Activated CD4-positive, alpha-beta T cell treated with anti-CD3 and anti-CD28 coated beads for 36 hours (primary cell): ENCODE results near the gene ZC3H18. TPM values are rescaled to one million over a fixed set of nuclear protein-coding genes. Genes with fewer than 3 reads are reported as not detected.

Source experiments
- ATAC-seq: fragments of 200-7000 bp; cut with Tn5 transposase; one replicate; pipeline ENCODE4 v1.10.0; 2021; ENCODE audit warnings: mild to moderate bottlenecking, moderate library complexity
- CTCF ChIA-PET: fragments of 350-600 bp; sonication (Branson Sonifier 250); formaldehyde crosslinking; loops from one replicate; lab custom pipeline; 2021; ENCODE audit warnings: antibody characterized with exemption; lab: Charles Lee
- POLR2A ChIA-PET: fragments of 350-600 bp; sonication (Branson Sonifier 250); formaldehyde crosslinking; loops from one replicate; lab custom pipeline; 2021; ENCODE audit warnings: antibody characterized with exemption, inconsistent platforms; lab: Charles Lee
- DNase-seq: peaks from one replicate; pipeline ENCODE4 v3.0.0-alpha.2; 2020
- H3K27ac Mint-ChIP-seq: one replicate; pipeline ENCODE4 v1.8.0; 2021; ENCODE audit warnings: mixed read lengths
- H3K27me3 Mint-ChIP-seq: one replicate; pipeline ENCODE4 v1.8.0; 2021; ENCODE audit warnings: mixed read lengths
- H3K36me3 Mint-ChIP-seq: one replicate; pipeline ENCODE4 v1.8.0; 2021; ENCODE audit warnings: low read depth, mixed read lengths
- H3K4me1 Mint-ChIP-seq: one replicate; pipeline ENCODE4 v1.8.0; 2021; ENCODE audit warnings: mixed read lengths
- H3K4me3 Mint-ChIP-seq: one replicate; pipeline ENCODE4 v1.8.0; 2021; ENCODE audit warnings: mild to moderate bottlenecking, moderate library complexity, mixed read lengths
- H3K9me3 Mint-ChIP-seq: one replicate; pipeline ENCODE4 v1.8.0; 2021; ENCODE audit warnings: low read depth, mixed read lengths
- intact Hi-C, 2 experiments: fragments of 100-400 bp; cut with DNase I in 1 of 2; cut with micrococcal nuclease in 1 of 2; formaldehyde crosslinking; loops; one replicate each; pipeline versions ENCODE4 v1.14.2 to v1.15.1; 2022 to 2024; cut with DNase I, micrococcal nuclease
- total RNA-seq, 2 experiments: library from RNA; stranded (reverse); gene quantifications; one replicate each; pipeline ENCODE4 v1.2.3, GENCODE V29; 2021

The ZC3H18 gene
- total RNA-seq, 2 experiments from 2014 or later, result 70.0 to 76.4 TPM

DNA sequence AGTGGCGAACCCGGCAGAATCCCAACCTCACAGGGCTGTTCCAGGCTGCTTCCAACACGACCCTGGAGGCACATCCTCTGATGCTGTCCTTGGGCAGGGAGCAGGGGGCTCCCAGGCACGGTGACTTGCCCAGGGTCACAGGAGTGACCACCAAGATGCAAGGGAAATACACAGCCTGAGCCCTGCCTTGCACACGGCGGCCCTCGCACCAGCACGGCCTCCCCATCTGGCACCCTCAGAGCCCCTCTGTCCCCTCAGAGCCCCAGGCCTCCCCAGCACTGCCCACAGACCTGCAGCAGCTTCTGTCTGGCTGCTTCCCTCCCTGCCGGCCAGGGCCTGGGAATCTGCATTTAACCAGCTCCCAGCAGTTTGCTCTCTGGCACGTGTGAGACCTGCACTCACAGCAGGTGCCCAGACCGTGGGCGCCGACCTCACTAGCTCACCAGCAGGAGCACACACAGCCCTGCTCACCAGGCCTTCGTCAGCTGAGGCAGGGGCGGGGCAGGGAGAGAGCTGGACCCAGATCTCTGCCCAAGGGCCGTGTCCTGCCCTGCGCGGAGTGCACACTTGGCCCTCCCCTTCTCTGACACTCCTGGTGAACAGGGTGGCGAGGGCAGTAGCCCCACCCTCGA lies 29.7 kb upstream of the ZC3H18 start:
- Mint-ChIP-seq H3K27ac (no peak overlapping the region), H3K9me3 (peaks cover 7% of the 10 kb centered on the region), H3K4me1 (peaks cover 3% of the 10 kb centered on the region), H3K36me3 (peaks cover 11% of the 10 kb centered on the region), H3K27me3 (peaks cover 8% of the 10 kb centered on the region), H3K4me3 (no peak overlapping the region)
- intact Hi-C loops, result no loop called here
- ChIA-PET CTCF (interaction anchor here (0.8 kb wide), 1 partner anchor 104 kb away, joined by 3 read pairs; no protein-coding TSS in a partner anchor), POLR2A (no interaction called here)
- DNase-seq (no peak), ATAC-seq (no peak)

DNA sequence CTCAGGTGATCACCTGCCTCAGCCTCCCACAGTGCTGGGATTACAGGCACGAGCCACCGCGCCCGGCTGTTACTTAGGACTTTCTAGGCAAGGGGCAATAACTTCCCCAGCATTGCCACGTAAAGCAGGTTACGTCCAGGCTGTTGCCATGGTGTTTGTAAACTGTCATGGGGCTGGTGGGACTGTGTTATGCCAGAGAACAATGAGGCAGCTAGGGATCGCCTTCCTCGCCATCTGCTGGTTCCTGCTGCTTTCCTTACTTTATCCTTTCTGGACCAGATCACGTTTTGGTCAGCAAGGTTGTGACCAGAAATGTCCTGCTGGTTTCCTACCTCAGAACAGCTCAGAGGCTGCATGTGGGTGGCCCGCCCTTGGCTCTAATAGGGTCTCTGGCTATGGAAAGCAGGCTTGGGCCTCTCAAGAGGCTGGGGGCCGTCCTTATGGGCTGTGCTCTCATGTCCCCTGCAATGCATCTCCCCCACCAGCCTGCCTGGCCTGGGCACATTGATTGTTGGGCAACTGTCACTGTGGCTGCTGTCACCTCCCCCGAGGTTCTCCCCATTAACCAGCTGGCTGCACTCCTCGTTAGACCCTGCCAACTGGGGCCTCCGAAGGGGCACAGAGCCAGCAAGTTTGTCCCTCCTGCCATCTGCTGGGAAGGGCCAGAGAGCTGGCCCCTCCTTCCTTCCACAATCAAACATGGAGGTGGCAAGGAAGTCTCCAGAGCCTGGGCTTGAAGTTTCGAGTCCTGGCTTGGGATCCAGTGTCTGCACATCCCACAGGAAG lies 28.2 kb upstream of the ZC3H18 start:
- Mint-ChIP-seq H3K4me3 (no peak overlapping the region), H3K9me3 (peaks cover 7% of the 10 kb centered on the region), H3K27me3 (peaks cover 14% of the 10 kb centered on the region), H3K36me3 (peaks cover 7% of the 10 kb centered on the region), H3K4me1 (no peaks in the 10 kb centered on the region), H3K27ac (no peak overlapping the region)
- intact Hi-C loops, result no loop called here
- ATAC-seq (no peak), DNase-seq (no peak)
- ChIA-PET CTCF (interaction anchor here (0.8 kb wide), 1 partner anchor 574 kb away, joined by 3 read pairs; no protein-coding TSS in a partner anchor), POLR2A (no interaction called here)

DNA sequence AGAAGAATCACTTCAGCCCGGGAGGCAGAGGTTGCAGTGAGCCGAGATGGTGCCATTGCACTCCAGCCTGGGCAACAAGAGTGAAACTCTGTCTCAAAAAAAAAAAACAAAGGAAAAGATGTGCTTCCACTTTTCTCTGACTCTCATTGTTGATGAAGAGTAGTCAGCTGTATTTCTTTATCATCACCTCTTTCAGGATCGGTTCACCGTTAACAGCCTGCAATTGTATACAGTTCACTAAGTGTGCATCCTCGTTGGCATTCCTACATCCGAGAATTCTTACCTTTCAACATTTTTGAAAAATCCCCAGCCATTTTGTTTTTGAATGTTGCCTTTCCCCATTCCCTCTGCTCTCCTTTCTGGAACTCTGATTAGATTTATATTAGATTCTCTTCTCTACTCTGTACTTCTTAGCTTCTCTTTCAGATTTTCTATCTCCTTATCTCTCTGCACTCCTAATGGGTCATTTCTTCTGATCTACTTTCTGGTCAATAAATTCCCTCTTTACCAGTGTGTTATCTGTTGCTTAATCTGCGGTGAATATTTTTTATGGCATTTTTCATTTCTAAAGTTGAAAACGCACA lies 26.9 kb upstream of the ZC3H18 start:
- POLR2A ChIA-PET, result no interaction called here
- Mint-ChIP-seq H3K36me3 (peaks cover 7% of the 10 kb centered on the region), H3K4me3 (no peak overlapping the region), H3K4me1 (no peaks in the 10 kb centered on the region), H3K9me3 (peaks cover 7% of the 10 kb centered on the region), H3K27ac (no peak overlapping the region), H3K27me3 (peaks cover 14% of the 10 kb centered on the region)
- CTCF ChIA-PET, result no interaction called here
- intact Hi-C loops, result no loop called here
- no peak for DNase-seq
- no peak for ATAC-seq

DNA sequence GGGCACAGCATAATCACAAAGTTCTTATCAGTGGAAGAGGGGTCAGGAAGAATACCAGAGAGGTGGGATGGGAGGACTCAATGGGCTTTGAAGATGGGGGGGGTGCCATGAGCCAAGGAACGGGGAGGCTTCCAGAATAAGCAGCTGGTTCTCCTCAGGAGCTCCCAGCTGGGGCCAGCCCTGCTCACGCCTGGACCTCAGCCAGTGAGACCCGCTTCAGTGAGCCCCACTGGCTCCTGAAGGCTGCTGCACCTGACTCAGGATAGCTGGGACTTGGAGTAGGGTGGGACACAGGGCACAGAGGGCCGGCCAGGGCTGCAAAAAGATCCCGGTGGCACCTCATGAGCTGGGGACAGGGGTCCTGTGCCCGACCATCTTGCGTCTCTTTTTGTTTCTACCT lies 24.4 kb upstream of the ZC3H18 start:
- Mint-ChIP-seq H3K4me3 (no peak overlapping the region), H3K27me3 (peaks cover 12% of the 10 kb centered on the region), H3K4me1 (peaks cover 2% of the 10 kb centered on the region), H3K9me3 (peaks cover 7% of the 10 kb centered on the region), H3K27ac (no peak overlapping the region), H3K36me3 (peaks cover 7% of the 10 kb centered on the region)
- ATAC-seq (no peak), DNase-seq (no peak)
- POLR2A ChIA-PET, result no interaction called here
- intact Hi-C loops, result no loop called here
- CTCF ChIA-PET, result no interaction called here

DNA sequence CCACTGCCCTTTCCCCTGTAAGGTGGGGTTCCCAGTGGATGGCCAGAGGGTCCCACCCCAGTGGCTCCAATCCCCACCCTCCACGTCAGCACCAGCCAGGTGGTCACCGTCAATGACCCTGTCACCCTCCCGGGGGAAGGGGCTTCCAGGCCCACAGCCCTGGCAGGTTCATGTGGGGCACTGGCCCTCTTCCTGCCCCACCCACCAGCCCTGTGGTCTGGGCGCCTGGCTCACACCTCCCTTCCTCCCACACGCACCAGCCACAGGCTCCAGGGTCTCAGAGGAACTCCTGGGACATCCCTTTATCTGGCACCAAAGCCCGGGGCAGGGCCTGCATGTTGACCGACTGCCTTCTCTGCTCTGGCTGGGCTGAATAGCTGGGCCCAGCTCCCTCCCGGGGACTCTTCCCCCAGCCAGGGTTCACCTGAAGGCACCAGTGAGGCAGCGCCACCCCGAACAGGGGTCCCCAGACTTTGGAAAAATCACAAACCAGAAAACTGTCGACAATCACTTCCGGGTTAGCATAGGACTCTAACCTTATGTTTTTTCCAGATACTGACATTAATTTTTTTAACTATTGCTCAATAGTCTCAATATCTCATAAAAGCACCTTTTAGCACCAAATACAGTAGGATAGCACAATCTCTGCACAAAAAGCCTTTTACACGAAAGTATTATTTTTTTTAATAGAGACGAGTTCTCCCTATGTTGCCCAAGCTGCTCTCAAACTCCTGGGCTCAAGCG lies 21.9 kb upstream of the ZC3H18 start:
- H3K27ac Mint-ChIP-seq, result no peak overlapping the region
- DNase-seq (no peak), ATAC-seq (no peak)
- ChIA-PET CTCF (interaction anchor here (0.6 kb wide), 1 partner anchor 76 kb away, joined by 3 read pairs; no protein-coding TSS in a partner anchor), POLR2A (no interaction called here)
- peaks cover 2% of the 10 kb centered on the region for H3K4me1 Mint-ChIP-seq
- intact Hi-C loops, result no loop called here
- H3K27me3 Mint-ChIP-seq, result peaks cover 16% of the 10 kb centered on the region
- peaks cover 3% of the 10 kb centered on the region for H3K36me3 Mint-ChIP-seq
- H3K4me3 Mint-ChIP-seq, result no peak overlapping the region
- H3K9me3 Mint-ChIP-seq, result peaks cover 5% of the 10 kb centered on the region

DNA sequence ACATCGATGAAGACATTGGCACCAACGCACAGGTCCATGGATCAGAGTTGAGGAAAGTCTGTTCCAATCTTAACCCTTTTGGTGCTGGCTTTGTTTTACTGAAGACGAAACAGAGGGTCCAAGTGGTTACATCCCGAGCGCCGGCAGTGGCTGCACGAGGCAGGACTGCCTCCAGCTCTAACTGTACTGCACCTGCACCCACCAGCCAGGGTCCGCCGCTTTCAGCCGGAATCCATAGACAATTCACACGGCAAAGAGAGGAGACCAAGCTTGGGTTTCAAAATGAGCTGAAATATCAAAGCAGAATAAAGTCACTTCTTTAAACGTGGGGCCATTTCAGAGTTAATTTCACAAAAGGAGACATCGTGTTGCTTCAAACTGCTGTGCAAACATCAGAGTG lies 21.2 kb upstream of the ZC3H18 start:
- Mint-ChIP-seq H3K27me3 (peaks cover 16% of the 10 kb centered on the region), H3K36me3 (no peaks in the 10 kb centered on the region), H3K9me3 (no peaks in the 10 kb centered on the region), H3K4me1 (peaks cover 2% of the 10 kb centered on the region), H3K4me3 (no peak overlapping the region), H3K27ac (no peak overlapping the region)
- intact Hi-C loops, result no loop called here
- DNase-seq (no peak), ATAC-seq (no peak)
- ChIA-PET CTCF (interaction anchor here (0.6 kb wide), 1 partner anchor 76 kb away, joined by 3 read pairs; no protein-coding TSS in a partner anchor), POLR2A (no interaction called here)

DNA sequence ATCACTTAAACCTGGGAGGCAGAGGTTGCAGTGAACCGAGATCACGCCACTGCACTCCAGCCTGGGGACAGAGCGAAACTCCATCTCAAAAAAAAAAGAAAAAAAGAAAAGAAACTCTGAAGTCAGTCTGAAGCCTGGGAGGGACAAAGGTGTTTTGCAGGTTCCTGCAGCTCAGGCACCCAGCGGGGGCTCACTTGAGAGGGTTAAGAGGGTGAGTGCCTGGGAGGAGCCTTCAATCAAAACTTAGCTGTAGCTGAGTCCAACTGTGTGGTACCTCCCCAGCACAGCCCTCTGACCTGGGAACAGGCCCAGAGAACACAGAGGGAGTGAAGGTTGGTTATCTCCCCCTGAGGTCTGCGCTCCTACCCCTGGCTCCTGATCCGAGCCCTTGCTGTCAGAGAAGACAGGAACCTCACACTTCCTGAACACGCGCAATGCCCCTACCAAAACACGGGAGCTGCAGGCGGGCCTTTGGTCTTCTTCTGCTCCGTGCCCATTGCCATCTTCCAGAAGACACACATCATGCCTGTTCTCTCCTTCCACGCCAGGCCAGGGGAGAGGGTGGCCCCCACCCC lies 20.4 kb upstream of the ZC3H18 start:
- ChIA-PET CTCF (interaction anchor here (0.8 to 1.0 kb wide), 2 partner anchors 83 to 112 kb away, joined by 3 read pairs; no protein-coding TSS in a partner anchor), POLR2A (no interaction called here)
- H3K27ac Mint-ChIP-seq, result no peak overlapping the region
- peaks cover 16% of the 10 kb centered on the region for H3K27me3 Mint-ChIP-seq
- DNase-seq (no peak), ATAC-seq (no peak)
- no peak overlapping the region for H3K4me3 Mint-ChIP-seq
- H3K4me1 Mint-ChIP-seq, result peaks cover 2% of the 10 kb centered on the region
- no peaks in the 10 kb centered on the region for H3K9me3 Mint-ChIP-seq
- intact Hi-C loops, result no loop called here
- H3K36me3 Mint-ChIP-seq, result no peaks in the 10 kb centered on the region

DNA sequence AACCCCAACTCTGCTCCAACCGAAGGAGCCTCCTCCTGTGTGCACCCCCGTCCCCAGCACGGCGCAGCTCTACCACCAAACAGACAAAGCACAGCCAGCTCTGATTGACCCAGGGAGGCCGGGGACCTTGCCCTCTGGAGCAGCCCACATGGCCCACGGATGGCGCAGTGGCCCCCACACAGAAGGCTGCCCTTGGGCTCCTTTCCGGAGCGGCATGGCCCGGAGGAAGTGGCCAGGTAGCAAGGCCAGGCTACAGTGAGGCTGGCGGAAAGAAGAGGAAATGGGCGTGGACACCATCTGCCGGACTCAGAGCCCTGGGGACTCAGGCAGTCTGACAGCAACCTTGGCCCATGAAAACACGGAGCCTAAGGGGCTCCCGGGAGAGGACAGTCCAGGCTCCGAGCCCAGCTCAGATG lies 19.9 kb upstream of the ZC3H18 start:
- ATAC-seq (no peak), DNase-seq (no peak)
- no peak overlapping the region for H3K4me3 Mint-ChIP-seq
- POLR2A ChIA-PET, result no interaction called here
- H3K36me3 Mint-ChIP-seq, result no peaks in the 10 kb centered on the region
- peaks cover 16% of the 10 kb centered on the region for H3K27me3 Mint-ChIP-seq
- CTCF ChIA-PET, result interaction anchor here (0.8 to 1.0 kb wide), 2 partner anchors 83 to 112 kb away, joined by 3 read pairs; no protein-coding TSS in a partner anchor
- H3K4me1 Mint-ChIP-seq, result peaks cover 2% of the 10 kb centered on the region
- H3K9me3 Mint-ChIP-seq, result no peaks in the 10 kb centered on the region
- no peak overlapping the region for H3K27ac Mint-ChIP-seq
- intact Hi-C loops, result no loop called here

DNA sequence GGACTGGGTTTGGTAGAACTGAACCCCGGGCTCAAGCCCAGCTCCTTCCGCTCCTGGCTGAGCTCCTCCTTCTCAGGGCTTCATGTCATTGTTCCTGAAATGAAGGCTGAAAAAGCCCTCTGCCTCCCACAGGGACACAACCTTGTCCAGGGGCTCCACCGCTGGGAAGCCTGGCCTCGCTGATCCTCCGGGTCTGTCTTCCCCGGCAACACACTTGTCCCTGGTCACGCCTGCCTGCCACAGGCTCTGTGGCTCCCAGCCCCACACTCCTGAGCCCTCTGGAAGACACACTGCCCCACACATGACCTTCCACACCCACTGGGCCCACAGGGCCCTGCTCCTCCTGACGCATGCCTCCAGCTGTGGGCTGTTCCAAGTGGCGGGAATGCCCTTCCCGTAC lies 18.0 kb upstream of the ZC3H18 start:
- Mint-ChIP-seq H3K4me1 (peaks cover 2% of the 10 kb centered on the region), H3K36me3 (no peaks in the 10 kb centered on the region), H3K9me3 (peaks cover 3% of the 10 kb centered on the region), H3K27me3 (peaks cover 10% of the 10 kb centered on the region), H3K27ac (no peak overlapping the region), H3K4me3 (no peak overlapping the region)
- CTCF ChIA-PET, result no interaction called here
- intact Hi-C loops, result no loop called here
- ATAC-seq (no peak), DNase-seq (no peak)
- POLR2A ChIA-PET, result no interaction called here

DNA sequence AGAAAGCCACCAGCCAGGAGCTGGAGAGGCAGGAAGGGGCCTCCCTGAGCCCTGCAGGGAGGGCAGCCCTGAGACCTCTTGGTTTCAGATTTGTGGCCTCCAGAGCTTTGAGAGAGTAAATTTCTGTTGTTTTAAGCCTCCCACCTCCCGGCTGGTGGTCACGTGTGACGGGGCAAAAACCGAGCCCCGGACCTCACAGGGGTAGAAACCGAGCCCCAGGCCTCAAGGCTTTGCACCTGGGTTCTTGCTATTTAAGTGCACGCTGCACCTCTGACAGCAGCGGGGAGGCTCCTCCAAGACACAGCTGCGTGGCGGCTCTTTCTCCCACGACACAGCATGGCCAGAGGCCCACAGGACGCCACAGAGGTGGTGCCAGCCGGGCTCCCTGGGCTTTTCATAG lies 17.4 kb upstream of the ZC3H18 start:
- intact Hi-C loops, result no loop called here
- no peaks in the 10 kb centered on the region for H3K36me3 Mint-ChIP-seq

DNA sequence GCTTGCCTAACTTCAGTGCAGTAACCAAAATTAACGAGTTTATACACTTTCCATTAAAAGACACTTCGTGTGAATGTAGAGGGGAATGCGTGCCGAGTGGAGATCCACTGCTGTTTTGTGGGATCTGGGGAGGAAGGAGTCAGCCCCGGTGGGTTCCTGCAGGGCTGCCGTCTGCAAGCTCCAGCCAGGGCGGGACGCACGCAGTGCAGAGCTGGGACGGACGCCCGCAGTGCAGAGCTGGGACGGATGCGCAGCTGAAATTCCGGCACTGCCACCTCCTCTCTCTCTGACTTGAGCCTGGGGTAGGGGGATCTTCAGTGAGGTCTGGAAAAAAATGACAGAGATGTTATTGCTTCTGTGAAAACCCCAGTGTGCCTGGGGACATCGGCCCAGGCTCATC lies 16.5 kb upstream of the ZC3H18 start:
- no peak overlapping the region for H3K4me3 Mint-ChIP-seq
- intact Hi-C loops, result no loop called here

More for the DNA sequence above, 17.4 kb upstream of the ZC3H18 start:
- Mint-ChIP-seq H3K27me3 (peaks cover 10% of the 10 kb centered on the region), H3K27ac (no peak overlapping the region), H3K4me3 (no peak overlapping the region), H3K4me1 (peaks cover 2% of the 10 kb centered on the region), H3K9me3 (peaks cover 3% of the 10 kb centered on the region)
- ATAC-seq (no peak), DNase-seq (no peak)
- ChIA-PET POLR2A (no interaction called here), CTCF (no interaction called here)

More for the DNA sequence above, 16.5 kb upstream of the ZC3H18 start:
- peaks cover 3% of the 10 kb centered on the region for H3K9me3 Mint-ChIP-seq
- peaks cover 10% of the 10 kb centered on the region for H3K27me3 Mint-ChIP-seq
- H3K27ac Mint-ChIP-seq, result no peak overlapping the region
- H3K36me3 Mint-ChIP-seq, result no peaks in the 10 kb centered on the region
- ChIA-PET POLR2A (no interaction called here), CTCF (no interaction called here)
- peaks cover 2% of the 10 kb centered on the region for H3K4me1 Mint-ChIP-seq
- DNase-seq (no peak), ATAC-seq (no peak)
